SK-N-SH (cell line): ENCODE measurements around the gene NEGR1. TPM values are rescaled to one million over a fixed set of nuclear protein-coding genes. Genes with fewer than 3 reads are reported as not detected.

ENCODE experiments used
- CTCF ChIA-PET: fragments of 300-600, 350-600 bp; formaldehyde crosslinking; extraction: SDS; loops from one replicate; lab custom pipeline; 2021; lab: Yijun Ruan, JAX
- POLR2A ChIA-PET: fragments of 350-600 bp; sonication (Branson Sonifier 250); formaldehyde crosslinking; extraction: SDS; loops from one replicate; lab custom pipeline; 2020; ENCODE audit warnings: antibody characterized with exemption, inconsistent platforms; lab: Yijun Ruan, JAX
- DNase-seq: peaks from one replicate; pipeline ENCODE4 v3.0.0; 2012
- H2AFZ ChIP-seq: fragments of 200-600 bp; sonication (generic); 2 replicates; pipeline ENCODE4 v1.8.1; 2016; ENCODE audit warnings: antibody characterized with exemption, mild to moderate bottlenecking, low read depth
- H3F3A ChIP-seq: fragments of 200-600 bp; sonication (generic); replicated peaks from 2 replicates; pipeline ENCODE3; 2016; ENCODE audit warnings: antibody characterized with exemption, mild to moderate bottlenecking; ENCODE audit not compliant: insufficient read depth
- H3K27ac ChIP-seq, 2 experiments: fragments of 200-500 bp in 1 of 2; fragments of 200-600 bp in 1 of 2; sonication (Bioruptor generic) in 1 of 2; sonication (generic), shearing (Covaris generic) in 1 of 2; 2 replicates each; pipeline versions ENCODE4 v1.5.1 to v1.6.1; 2014 to 2016; ENCODE audit warnings: low read depth in 2 of 2, inconsistent platforms in 1 of 2, low read length in 1 of 2, mild to moderate bottlenecking in 1 of 2, mixed read lengths in 1 of 2
- H3K27me3 ChIP-seq: fragments of 200-600 bp; sonication (generic), shearing (Covaris generic); 2 replicates; pipeline ENCODE4 v1.6.1; 2016; ENCODE audit warnings: mixed run types; ENCODE audit not compliant: insufficient read depth
- H3K36me3 ChIP-seq, 2 experiments: fragments of 200-500 bp in 1 of 2; fragments of 200-600 bp in 1 of 2; sonication (Bioruptor generic) in 1 of 2; sonication (generic) in 1 of 2; replicated peaks in 1 of 2; 2 replicates each; pipeline versions ENCODE3 to v1.5.1; 2014 to 2016; ENCODE audit warnings: low read length in 1 of 2, mild to moderate bottlenecking in 1 of 2; ENCODE audit not compliant: insufficient read depth in 2 of 2, control insufficient read depth in 1 of 2
- H3K4me1 ChIP-seq, 2 experiments: fragments of 200-500 bp in 1 of 2; fragments of 200-600 bp in 1 of 2; sonication (Bioruptor generic) in 1 of 2; sonication (generic), shearing (Covaris generic) in 1 of 2; 2 replicates each; pipeline versions ENCODE4 v1.5.1 to v1.6.1; 2014 to 2016; ENCODE audit warnings: low read depth in 1 of 2, low read length in 1 of 2, mixed run types in 1 of 2; ENCODE audit not compliant: insufficient read depth in 2 of 2, control insufficient read depth in 1 of 2
- H3K4me2 ChIP-seq: fragments of 200-600 bp; sonication (generic), shearing (Covaris generic); 2 replicates; pipeline ENCODE4 v1.6.1; 2017; ENCODE audit warnings: mixed run types
- H3K4me3 ChIP-seq, 2 experiments: fragments of 200-500 bp in 1 of 2; fragments of 200-600 bp in 1 of 2; sonication (Bioruptor generic) in 1 of 2; sonication (generic), shearing (Covaris generic) in 1 of 2; 2 replicates each; pipeline versions ENCODE4 v1.5.1 to v1.8.1; 2014 to 2016; ENCODE audit warnings: low read depth in 2 of 2, inconsistent platforms in 1 of 2, low read length in 1 of 2, mild to moderate bottlenecking in 1 of 2, mixed read lengths in 1 of 2, moderate library complexity in 1 of 2
- H3K79me2 ChIP-seq: fragments of 200-600 bp; sonication (generic); 2 replicates; pipeline ENCODE4 v1.8.1; 2017; ENCODE audit warnings: mild to moderate bottlenecking; ENCODE audit not compliant: insufficient read depth
- H3K9ac ChIP-seq: fragments of 200-600 bp; sonication (generic); 2 replicates; pipeline ENCODE4 v1.6.1; 2017; ENCODE audit warnings: mixed run types
- H3K9me2 ChIP-seq: fragments of 200-600 bp; sonication (generic); 2 replicates; pipeline ENCODE4 v1.6.1; 2017; ENCODE audit warnings: mixed run types
- H3K9me3 ChIP-seq: fragments of 200-600 bp; sonication (generic); 2 replicates; pipeline ENCODE4 v1.6.1; 2017; ENCODE audit warnings: mixed run types, mild to moderate bottlenecking, moderate library complexity
- H4K20me1 ChIP-seq: fragments of 200-600 bp; sonication (generic); 2 replicates; pipeline ENCODE4 v1.6.1; 2017; ENCODE audit warnings: mild to moderate bottlenecking, mixed run types; ENCODE audit not compliant: insufficient read depth
- CHD2 ChIP-seq: fragments of 150-350 bp; IDR thresholded peaks from 2 replicates; pipeline ENCODE4 v1.6.1; 2018; ENCODE audit warnings: low read length; ENCODE audit not compliant: partially characterized antibody
- FOXM1 ChIP-seq: IDR thresholded peaks from 2 replicates; pipeline ENCODE4 v1.4.0; 2012; ENCODE audit warnings: low read depth, mild to moderate bottlenecking
- GABPA ChIP-seq: IDR thresholded peaks from 2 replicates; pipeline ENCODE4 v1.4.0; 2012; ENCODE audit warnings: low read depth, mild to moderate bottlenecking
- MEF2A ChIP-seq: IDR thresholded peaks from 2 replicates; pipeline ENCODE4 v1.4.0; 2012; ENCODE audit warnings: low read depth, borderline replicate concordance
- RAD21 ChIP-seq: IDR thresholded peaks from 2 replicates; pipeline ENCODE4 v1.6.1; 2012; ENCODE audit warnings: mild to moderate bottlenecking, low read length
- RXRA ChIP-seq: IDR thresholded peaks from 2 replicates; pipeline ENCODE4 v1.4.0; 2012; ENCODE audit warnings: low read depth, mild to moderate bottlenecking, borderline replicate concordance
- SMC3 ChIP-seq: IDR thresholded peaks from 2 replicates; pipeline ENCODE4 v1.6.1; 2012; ENCODE audit warnings: low read depth, low read length, improper control_type of control experiment
- TEAD4 ChIP-seq: IDR thresholded peaks from 2 replicates; pipeline ENCODE4 v1.4.0; 2012; ENCODE audit warnings: mild to moderate bottlenecking, borderline replicate concordance; ENCODE audit not compliant: insufficient read depth
- WGBS: methylation state at CpG from one replicate; pipeline ENCODE4 v1.1.6; 2017; ENCODE audit warnings: low lambda C conversion rate; 5-methylcytosine and 5-hydroxymethylcytosine counted together
- polyA plus RNA-seq, 3 experiments: library from polyadenylated mRNA; depleted of rRNA; stranded (reverse); fragments of >200 nt; gene quantifications; 2 replicates each; pipeline ENCODE4 v1.2.3, GENCODE V29; 2012
- TF ChIP-seq, protein P1 (sequence below): IDR thresholded peaks from 2 replicates; pipeline ENCODE4; 2012
- TF ChIP-seq, protein P2 (sequence below): IDR thresholded peaks from 2 replicates; pipeline ENCODE4 v1.4.0; 2012; ENCODE audit warnings: low read depth
- TF ChIP-seq, protein P3 (sequence below): IDR thresholded peaks from 2 replicates; pipeline ENCODE4 v1.4.0; 2012; ENCODE audit warnings: low read depth, borderline replicate concordance
- TF ChIP-seq, protein P4 (sequence below): IDR thresholded peaks from 2 replicates; pipeline ENCODE4 v1.6.1; 2012; ENCODE audit warnings: mild to moderate bottlenecking, low read depth, low read length, moderate library complexity
- TF ChIP-seq, protein P5 (sequence below): fragments of 200-600 bp; sonication (generic); IDR thresholded peaks from 2 replicates; pipeline ENCODE4 v1.6.1; 2017; ENCODE audit warnings: antibody characterized with exemption, mild to moderate bottlenecking, moderate library complexity

NEGR1 gene
- polyA plus RNA-seq, 1 of the 3 experiments (the other 2 are of a cell fraction) = 0.21 TPM

DNA sequence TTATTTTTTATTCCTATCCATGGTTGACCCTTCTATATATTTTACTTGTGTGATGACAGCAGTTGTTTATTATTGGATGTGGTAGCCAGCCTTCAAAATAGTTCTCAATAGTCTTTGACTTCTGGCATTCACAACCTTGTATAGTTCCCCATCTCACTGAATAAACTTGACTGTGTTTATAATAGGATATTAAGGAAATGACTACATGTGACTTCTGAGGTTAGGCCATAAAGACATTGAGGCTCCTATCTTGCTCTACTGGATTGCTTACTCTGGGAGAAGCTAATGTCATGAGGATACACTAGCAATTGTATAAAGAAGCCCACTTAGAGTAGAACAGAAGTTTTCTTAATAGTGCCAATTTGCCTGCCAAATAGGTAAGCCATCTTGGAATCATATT lies 231.8 kb downstream of the NEGR1 start (continued):
- TF ChIP-seq, protein P1, sequence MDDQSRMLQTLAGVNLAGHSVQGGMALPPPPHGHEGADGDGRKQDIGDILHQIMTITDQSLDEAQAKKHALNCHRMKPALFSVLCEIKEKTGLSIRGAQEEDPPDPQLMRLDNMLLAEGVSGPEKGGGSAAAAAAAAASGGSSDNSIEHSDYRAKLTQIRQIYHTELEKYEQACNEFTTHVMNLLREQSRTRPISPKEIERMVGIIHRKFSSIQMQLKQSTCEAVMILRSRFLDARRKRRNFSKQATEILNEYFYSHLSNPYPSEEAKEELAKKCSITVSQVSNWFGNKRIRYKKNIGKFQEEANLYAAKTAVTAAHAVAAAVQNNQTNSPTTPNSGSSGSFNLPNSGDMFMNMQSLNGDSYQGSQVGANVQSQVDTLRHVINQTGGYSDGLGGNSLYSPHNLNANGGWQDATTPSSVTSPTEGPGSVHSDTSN = no peak
- TF ChIP-seq GABPA = no peak
- TF ChIP-seq, protein P2, sequence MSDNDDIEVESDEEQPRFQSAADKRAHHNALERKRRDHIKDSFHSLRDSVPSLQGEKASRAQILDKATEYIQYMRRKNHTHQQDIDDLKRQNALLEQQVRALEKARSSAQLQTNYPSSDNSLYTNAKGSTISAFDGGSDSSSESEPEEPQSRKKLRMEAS = no peak
- TF ChIP-seq, protein P3, sequence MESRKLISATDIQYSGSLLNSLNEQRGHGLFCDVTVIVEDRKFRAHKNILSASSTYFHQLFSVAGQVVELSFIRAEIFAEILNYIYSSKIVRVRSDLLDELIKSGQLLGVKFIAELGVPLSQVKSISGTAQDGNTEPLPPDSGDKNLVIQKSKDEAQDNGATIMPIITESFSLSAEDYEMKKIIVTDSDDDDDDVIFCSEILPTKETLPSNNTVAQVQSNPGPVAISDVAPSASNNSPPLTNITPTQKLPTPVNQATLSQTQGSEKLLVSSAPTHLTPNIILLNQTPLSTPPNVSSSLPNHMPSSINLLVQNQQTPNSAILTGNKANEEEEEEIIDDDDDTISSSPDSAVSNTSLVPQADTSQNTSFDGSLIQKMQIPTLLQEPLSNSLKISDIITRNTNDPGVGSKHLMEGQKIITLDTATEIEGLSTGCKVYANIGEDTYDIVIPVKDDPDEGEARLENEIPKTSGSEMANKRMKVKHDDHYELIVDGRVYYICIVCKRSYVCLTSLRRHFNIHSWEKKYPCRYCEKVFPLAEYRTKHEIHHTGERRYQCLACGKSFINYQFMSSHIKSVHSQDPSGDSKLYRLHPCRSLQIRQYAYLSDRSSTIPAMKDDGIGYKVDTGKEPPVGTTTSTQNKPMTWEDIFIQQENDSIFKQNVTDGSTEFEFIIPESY = no peak

DNA sequence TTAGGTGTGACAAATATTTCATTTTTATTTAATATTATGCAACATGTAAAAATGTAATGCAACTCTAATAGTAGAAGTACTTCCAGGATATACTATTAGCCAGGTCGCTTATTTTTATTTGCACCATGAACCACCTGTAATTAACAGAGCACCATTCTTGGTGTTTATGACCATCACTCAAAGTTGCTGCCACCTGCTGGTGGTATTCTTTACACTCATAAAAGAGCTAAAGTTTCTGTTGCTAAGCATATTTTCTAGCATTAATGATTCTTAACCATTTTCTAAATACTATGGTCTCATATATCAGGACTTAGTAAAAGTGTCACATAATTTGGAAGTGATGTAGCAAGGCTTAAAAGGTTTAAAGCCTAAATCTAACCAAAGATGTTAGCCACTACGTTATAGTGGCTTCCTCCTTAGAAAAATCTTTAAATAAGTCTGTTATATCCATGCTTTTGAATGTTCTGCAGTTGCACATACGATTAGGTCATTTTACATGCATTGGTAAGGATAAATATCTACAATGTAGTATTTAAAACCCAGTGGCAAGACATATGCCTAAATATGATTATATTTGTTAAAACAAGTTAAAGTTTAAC lies 244.5 kb downstream of the NEGR1 start:
- no peak overlapping the region for H3K9ac ChIP-seq
- H4K20me1 ChIP-seq = no peaks in the 10 kb centered on the region
- no peaks in the 10 kb centered on the region for H3K27me3 ChIP-seq
- no peak for DNase-seq
- no peak for TF ChIP-seq MEF2A
- TF ChIP-seq, protein P3 = no peak
- no peak for TF ChIP-seq CHD2
- TF ChIP-seq, protein P4, sequence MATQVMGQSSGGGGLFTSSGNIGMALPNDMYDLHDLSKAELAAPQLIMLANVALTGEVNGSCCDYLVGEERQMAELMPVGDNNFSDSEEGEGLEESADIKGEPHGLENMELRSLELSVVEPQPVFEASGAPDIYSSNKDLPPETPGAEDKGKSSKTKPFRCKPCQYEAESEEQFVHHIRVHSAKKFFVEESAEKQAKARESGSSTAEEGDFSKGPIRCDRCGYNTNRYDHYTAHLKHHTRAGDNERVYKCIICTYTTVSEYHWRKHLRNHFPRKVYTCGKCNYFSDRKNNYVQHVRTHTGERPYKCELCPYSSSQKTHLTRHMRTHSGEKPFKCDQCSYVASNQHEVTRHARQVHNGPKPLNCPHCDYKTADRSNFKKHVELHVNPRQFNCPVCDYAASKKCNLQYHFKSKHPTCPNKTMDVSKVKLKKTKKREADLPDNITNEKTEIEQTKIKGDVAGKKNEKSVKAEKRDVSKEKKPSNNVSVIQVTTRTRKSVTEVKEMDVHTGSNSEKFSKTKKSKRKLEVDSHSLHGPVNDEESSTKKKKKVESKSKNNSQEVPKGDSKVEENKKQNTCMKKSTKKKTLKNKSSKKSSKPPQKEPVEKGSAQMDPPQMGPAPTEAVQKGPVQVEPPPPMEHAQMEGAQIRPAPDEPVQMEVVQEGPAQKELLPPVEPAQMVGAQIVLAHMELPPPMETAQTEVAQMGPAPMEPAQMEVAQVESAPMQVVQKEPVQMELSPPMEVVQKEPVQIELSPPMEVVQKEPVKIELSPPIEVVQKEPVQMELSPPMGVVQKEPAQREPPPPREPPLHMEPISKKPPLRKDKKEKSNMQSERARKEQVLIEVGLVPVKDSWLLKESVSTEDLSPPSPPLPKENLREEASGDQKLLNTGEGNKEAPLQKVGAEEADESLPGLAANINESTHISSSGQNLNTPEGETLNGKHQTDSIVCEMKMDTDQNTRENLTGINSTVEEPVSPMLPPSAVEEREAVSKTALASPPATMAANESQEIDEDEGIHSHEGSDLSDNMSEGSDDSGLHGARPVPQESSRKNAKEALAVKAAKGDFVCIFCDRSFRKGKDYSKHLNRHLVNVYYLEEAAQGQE = no peak
- TF ChIP-seq FOXM1 = no peak
- peak; percentile 71 for TF ChIP-seq SMC3
- TF ChIP-seq, protein P5, sequence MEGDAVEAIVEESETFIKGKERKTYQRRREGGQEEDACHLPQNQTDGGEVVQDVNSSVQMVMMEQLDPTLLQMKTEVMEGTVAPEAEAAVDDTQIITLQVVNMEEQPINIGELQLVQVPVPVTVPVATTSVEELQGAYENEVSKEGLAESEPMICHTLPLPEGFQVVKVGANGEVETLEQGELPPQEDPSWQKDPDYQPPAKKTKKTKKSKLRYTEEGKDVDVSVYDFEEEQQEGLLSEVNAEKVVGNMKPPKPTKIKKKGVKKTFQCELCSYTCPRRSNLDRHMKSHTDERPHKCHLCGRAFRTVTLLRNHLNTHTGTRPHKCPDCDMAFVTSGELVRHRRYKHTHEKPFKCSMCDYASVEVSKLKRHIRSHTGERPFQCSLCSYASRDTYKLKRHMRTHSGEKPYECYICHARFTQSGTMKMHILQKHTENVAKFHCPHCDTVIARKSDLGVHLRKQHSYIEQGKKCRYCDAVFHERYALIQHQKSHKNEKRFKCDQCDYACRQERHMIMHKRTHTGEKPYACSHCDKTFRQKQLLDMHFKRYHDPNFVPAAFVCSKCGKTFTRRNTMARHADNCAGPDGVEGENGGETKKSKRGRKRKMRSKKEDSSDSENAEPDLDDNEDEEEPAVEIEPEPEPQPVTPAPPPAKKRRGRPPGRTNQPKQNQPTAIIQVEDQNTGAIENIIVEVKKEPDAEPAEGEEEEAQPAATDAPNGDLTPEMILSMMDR = peak; percentile 77
- peak; percentile 70 for TF ChIP-seq RAD21
- TF ChIP-seq TEAD4 = no peak
- TF ChIP-seq RXRA = no peak
- H3K9me3 ChIP-seq = no peaks in the 10 kb centered on the region
- H3K27ac ChIP-seq = no peak overlapping the region
- POLR2A ChIA-PET = no interaction called here
- no peaks in the 10 kb centered on the region for H3K9me2 ChIP-seq
- 32% methylated on average over 3 of the region's 3 CpGs for WGBS
- H3K4me1 ChIP-seq = no peaks in the 10 kb centered on the region
- H2AFZ ChIP-seq = no peak overlapping the region
- H3K79me2 ChIP-seq = no peaks in the 10 kb centered on the region
- no peak overlapping the region; a peak in 1 of 4 replicates for H3K4me3 ChIP-seq
- H3F3A ChIP-seq = no peaks in the 10 kb centered on the region
- CTCF ChIA-PET = interaction anchor here (0.6 to 5.0 kb wide), 33 partner anchors 9 to 943 kb away, joined by 3 to 55 read pairs (median 4); no protein-coding TSS in a partner anchor
- H3K36me3 ChIP-seq = no peaks in the 10 kb centered on the region
- H3K4me2 ChIP-seq = no peak overlapping the region
